GM12864 (cell line): ENCODE results near the gene SLC25A33.
"Not testable (repeated sequence)": the region's sequence is repeated elsewhere in the genome, so short reads cannot be mapped to it uniquely, and the experiment has no call there.

Experiments used
- DNase-seq: peaks from one replicate; pipeline ENCODE4 v3.0.0-alpha.2; 2011; ENCODE audit warnings: low read depth
- H3K4me3 ChIP-seq: 2 replicates; pipeline ENCODE4 v1.5.1; 2011; ENCODE audit warnings: mild to moderate bottlenecking, low read depth, low read length, control low read depth
- CTCF ChIP-seq: IDR thresholded peaks from 2 replicates; pipeline ENCODE4 v1.5.1; 2011; ENCODE audit warnings: low read depth, mild to moderate bottlenecking, moderate library complexity, low read length, control low read depth, inconsistent platforms; ENCODE audit errors: missing control alignments

The SLC25A33 gene

GRCh38 chr1:9557624-9558023 lies 18.4 kb downstream of the SLC25A33 start:
- H3K4me3 ChIP-seq = no peak overlapping the region
- TF ChIP-seq CTCF = no peak
- DNase-seq = no peak

- DNase-seq = no peak
- no peak for TF ChIP-seq CTCF
- no peak overlapping the region for H3K4me3 ChIP-seq
These were observed 19.1 kb downstream of the SLC25A33 start for GRCh38 chr1:9558271-9558945.

GRCh38 chr1:9558946-9559545 lies 19.8 kb downstream of the SLC25A33 start:
- DNase-seq = no peak
- TF ChIP-seq CTCF = no peak
- no peak overlapping the region for H3K4me3 ChIP-seq

GRCh38 chr1:9559673-9560072 lies 20.4 kb downstream of the SLC25A33 start:
- no peak for DNase-seq
- TF ChIP-seq CTCF = no peak
- peak overlapping the region; percentile 1; the same call in 1 of the 2 replicates for H3K4me3 ChIP-seq

- peak; percentile 36 for DNase-seq
- H3K4me3 ChIP-seq = not testable (repeated sequence)
These were observed 20.8 kb downstream of the SLC25A33 start for GRCh38 chr1:9560090-9560489.

GRCh38 chr1:9561429-9561828 lies 22.2 kb downstream of the SLC25A33 start:
- no peak for TF ChIP-seq CTCF
- DNase-seq = no peak
- no peak overlapping the region for H3K4me3 ChIP-seq

- no peak overlapping the region for H3K4me3 ChIP-seq
- DNase-seq = no peak
- no peak for TF ChIP-seq CTCF
These were observed 30.0 kb downstream of the SLC25A33 start for GRCh38 chr1:9569267-9569666.

GRCh38 chr1:9570886-9571529 lies 31.7 kb downstream of the SLC25A33 start:
- not testable (repeated sequence) for DNase-seq

More at GRCh38 chr1:9570886-9571529, 31.7 kb downstream of the SLC25A33 start:
- H3K4me3 ChIP-seq = not testable (repeated sequence)
